ENCODE data around the gene MFAP4.
A peak's percentile ranks its signal among the peaks of the same experiment; 100 is the strongest.

The MFAP4 gene

DNA sequence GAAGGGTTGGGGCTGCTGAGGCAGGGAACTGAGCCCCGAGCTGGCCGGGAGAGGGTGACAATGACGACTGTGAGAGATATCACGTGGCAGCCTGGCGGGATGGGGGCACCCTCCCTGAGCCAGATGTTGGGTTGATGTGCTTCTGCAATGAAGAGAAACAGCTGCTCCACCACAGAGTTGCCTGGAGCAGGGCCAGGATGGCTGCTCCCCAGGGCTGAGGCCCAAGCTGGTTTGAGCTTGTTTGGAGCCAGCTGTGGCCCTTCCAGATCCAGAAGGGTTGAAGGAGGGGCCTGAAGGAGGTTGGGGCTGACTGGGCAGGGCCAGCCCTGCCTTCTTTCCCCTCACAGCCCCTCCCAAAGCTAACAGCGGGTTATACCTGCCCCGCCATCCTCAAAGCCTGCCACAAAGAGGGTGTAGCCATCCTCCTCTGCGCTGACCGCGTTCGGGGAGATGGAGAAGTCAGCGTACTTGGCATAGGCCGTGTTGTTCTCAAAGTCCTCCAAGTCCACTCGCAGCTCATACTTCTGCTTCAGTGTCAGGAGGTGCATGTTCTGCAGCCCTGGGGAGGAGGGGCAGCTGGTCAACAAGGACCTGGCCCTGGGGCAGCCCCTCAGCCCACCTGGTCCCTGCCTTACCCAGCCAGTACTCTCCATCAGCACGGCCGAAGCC is 2.1 kb downstream of the MFAP4 start:
- Mint-ChIP-seq H3K36me3 (peaks cover 26% of the 10 kb centered on the region), H3K27me3 (peaks cover 5% of the 10 kb centered on the region), H3K4me1 (no peaks in the 10 kb centered on the region), H3K9me3 (no peaks in the 10 kb centered on the region), H3K27ac (no peak overlapping the region), H3K4me3 (no peak overlapping the region)
- ATAC-seq (ENCODE audit: low read depth) = no peak
- DNase-seq (ENCODE audit: low spot score in 2 of 2) = no peak

DNA sequence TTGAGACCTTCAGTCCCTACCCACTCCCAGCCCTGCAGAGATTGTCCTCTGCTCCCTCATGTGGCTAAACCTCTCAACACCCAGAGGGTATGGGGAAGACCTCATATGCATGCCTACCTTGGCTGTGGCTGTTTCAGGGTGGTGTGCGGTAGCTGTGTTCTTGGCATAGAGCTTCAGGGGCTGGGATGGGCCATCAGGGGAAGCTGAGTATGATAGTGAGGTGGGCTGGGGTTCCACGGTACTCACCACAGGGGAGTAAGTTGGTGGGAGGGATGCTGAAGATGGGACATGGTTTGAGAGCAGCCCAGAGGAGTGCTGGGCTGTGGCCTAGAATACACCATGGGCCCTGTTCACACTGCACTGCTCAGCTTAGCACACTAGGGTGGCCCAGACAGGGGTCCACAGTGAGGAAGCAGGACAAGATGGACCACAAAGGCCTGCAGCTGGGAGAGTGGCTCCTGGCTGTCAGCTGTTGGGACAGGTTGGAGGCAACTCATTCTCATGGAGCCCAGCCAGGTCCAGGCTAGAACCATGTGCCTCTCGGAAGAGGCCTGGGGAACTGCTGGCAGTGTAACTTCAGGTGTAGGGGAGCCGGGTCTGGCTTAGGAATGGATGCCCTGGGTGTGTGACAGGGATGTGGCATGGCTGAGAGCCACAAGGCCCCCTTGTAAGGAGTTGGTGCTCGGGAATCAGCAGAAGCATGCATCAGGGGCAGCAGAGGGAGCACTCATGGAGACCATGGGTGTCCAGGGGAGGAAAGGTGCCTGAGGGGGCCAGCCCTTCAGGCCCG is 3.1 kb downstream of the MFAP4 start:
- H3K27ac Mint-ChIP-seq = no peak overlapping the region
- no peak overlapping the region for H3K4me3 Mint-ChIP-seq
- H3K27me3 Mint-ChIP-seq = peaks cover 3% of the 10 kb centered on the region
- peaks cover 26% of the 10 kb centered on the region for H3K36me3 Mint-ChIP-seq
- no peaks in the 10 kb centered on the region for H3K4me1 Mint-ChIP-seq
- no peaks in the 10 kb centered on the region for H3K9me3 Mint-ChIP-seq
- ATAC-seq (ENCODE audit: low read depth) (no peak), DNase-seq (ENCODE audit: low spot score in 2 of 2) (no peak)

DNA sequence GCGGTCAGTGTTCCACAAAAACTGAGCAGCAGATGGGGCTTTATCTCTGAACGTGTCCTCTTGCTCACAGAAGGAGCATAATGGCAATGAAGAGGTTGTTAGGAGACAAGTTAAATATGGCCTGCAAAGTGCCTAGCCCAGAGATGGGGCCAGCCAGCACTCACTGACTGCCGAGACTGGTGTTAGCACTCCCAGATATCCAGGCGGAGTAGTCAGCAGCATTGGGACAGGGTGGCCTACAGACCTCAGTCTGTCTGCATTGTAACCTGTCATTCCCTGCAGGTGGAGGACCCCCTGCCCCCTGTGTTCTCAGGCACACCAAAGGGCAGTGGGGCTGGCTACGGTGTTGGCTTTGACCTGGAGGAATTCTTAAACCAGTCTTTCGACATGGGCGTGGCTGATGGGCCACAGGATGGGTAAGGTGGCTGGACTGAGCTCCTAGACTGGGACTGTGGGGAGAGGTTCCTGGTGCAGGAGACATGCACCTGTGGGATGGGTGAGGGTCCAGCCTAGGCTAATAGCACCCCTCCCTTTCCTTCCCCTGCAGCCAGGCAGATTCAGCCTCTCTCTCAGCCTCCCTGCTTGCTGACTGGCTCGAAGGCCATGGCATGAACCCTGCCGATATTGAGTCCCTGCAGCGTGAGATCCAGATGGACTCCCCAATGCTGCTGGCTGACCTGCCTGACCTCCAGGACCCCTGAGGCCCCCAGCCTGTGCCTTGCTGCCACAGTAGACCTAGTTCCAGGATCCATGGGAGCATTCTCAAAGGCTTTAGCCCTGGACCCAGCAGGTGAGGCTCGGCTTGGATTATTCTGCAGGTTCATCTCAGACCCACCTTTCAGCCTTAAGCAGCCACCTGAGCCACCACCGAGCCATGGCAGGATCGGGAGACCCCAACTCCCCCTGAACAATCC is 4.2 kb downstream of the MFAP4 start:
- peaks cover under 1% of the 10 kb centered on the region for H3K27me3 Mint-ChIP-seq
- H3K36me3 Mint-ChIP-seq = peaks cover 26% of the 10 kb centered on the region
- ATAC-seq (ENCODE audit: low read depth) (no peak), DNase-seq (ENCODE audit: low spot score in 2 of 2) (no peak)
- H3K9me3 Mint-ChIP-seq = no peaks in the 10 kb centered on the region
- H3K4me1 Mint-ChIP-seq = no peaks in the 10 kb centered on the region
- no peak overlapping the region for H3K27ac Mint-ChIP-seq
- no peak overlapping the region for H3K4me3 Mint-ChIP-seq

DNA sequence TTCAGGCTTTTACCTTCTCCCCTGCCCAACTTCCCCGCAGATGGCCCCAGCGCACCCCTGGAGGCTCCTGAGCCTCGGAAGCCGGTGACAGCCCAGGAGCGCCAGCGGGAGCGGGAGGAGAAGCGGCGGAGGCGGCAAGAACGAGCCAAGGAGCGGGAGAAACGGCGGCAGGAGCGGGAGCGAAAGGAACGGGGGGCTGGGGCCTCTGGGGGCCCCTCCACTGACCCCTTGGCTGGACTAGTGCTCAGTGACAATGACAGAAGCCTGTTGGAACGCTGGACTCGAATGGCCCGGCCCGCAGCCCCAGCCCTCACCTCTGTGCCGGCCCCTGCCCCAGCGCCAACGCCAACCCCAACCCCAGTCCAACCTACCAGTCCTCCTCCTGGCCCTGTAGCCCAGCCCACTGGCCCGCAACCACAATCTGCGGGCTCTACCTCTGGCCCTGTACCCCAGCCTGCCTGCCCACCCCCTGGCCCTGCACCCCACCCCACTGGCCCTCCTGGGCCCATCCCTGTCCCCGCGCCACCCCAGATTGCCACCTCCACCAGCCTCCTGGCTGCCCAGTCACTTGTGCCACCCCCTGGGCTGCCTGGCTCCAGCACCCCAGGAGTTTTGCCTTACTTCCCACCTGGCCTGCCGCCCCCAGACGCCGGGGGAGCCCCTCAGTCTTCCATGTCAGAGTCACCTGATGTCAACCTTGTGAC is 5.1 kb downstream of the MFAP4 start:
- no peak overlapping the region for H3K27ac Mint-ChIP-seq
- H3K36me3 Mint-ChIP-seq = peaks cover 26% of the 10 kb centered on the region

DNA sequence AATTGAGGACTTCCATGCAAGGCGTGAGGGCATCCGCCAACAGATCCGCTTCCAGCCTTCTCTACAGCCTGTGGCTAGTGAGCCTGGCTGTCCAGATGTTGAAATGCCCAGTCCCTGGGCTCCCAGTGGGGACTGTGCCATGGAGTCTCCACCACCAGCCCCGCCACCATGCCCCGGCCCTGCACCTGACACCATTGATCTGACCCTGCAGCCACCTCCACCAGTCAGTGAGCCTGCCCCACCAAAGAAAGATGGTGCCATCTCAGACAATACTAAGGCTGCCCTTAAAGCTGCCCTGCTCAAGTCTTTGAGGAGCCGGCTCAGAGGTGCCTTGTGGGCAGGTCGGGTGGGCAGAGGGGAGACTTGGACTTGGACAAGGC is 5.6 kb downstream of the MFAP4 start:
- peaks cover 6% of the 10 kb centered on the region for H3K4me1 Mint-ChIP-seq
- no peak overlapping the region for H3K27ac Mint-ChIP-seq
- DNase-seq (ENCODE audit: low spot score in 2 of 2) (no peak), ATAC-seq (ENCODE audit: low read depth) (no peak)
- no peak overlapping the region for H3K4me3 Mint-ChIP-seq
- peaks cover 26% of the 10 kb centered on the region for H3K36me3 Mint-ChIP-seq
- H3K27me3 Mint-ChIP-seq = no peaks in the 10 kb centered on the region
- no peaks in the 10 kb centered on the region for H3K9me3 Mint-ChIP-seq

More for the DNA sequence above, 5.1 kb downstream of the MFAP4 start:
- Mint-ChIP-seq H3K9me3 (no peaks in the 10 kb centered on the region), H3K27me3 (no peaks in the 10 kb centered on the region), H3K4me1 (peaks cover 4% of the 10 kb centered on the region), H3K4me3 (no peak overlapping the region)
- DNase-seq (ENCODE audit: low spot score in 2 of 2) (no peak), ATAC-seq (ENCODE audit: low read depth) (no peak)

DNA sequence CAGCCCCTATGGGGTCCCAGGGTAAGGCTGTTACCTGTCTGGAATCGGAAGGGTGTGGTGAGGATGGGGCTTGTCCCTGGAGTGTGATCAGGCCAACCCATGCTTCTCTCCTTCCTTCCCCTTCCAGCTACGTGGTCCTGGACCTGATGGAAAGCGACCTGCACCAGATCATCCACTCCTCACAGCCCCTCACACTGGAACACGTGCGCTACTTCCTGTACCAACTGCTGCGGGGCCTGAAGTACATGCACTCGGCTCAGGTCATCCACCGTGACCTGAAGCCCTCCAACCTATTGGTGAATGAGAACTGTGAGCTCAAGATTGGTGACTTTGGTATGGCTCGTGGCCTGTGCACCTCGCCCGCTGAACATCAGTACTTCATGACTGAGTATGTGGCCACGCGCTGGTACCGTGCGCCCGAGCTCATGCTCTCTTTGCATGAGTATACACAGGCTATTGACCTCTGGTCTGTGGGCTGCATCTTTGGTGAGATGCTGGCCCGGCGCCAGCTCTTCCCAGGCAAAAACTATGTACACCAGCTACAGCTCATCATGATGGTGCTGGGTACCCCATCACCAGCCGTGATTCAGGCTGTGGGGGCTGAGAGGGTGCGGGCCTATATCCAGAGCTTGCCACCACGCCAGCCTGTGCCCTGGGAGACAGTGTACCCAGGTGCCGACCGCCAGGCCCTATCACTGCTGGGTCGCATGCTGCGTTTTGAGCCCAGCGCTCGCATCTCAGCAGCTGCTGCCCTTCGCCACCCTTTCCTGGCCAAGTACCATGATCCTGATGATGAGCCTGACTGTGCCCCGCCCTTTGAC is 6.3 kb downstream of the MFAP4 start:
- Mint-ChIP-seq H3K27ac (no peak overlapping the region), H3K9me3 (no peaks in the 10 kb centered on the region), H3K4me1 (peaks cover 8% of the 10 kb centered on the region), H3K4me3 (no peak overlapping the region), H3K27me3 (no peaks in the 10 kb centered on the region), H3K36me3 (peaks cover 26% of the 10 kb centered on the region)
- no peak for ATAC-seq (ENCODE audit: low read depth)
- DNase-seq (ENCODE audit: low spot score in 2 of 2) = no peak

DNA sequence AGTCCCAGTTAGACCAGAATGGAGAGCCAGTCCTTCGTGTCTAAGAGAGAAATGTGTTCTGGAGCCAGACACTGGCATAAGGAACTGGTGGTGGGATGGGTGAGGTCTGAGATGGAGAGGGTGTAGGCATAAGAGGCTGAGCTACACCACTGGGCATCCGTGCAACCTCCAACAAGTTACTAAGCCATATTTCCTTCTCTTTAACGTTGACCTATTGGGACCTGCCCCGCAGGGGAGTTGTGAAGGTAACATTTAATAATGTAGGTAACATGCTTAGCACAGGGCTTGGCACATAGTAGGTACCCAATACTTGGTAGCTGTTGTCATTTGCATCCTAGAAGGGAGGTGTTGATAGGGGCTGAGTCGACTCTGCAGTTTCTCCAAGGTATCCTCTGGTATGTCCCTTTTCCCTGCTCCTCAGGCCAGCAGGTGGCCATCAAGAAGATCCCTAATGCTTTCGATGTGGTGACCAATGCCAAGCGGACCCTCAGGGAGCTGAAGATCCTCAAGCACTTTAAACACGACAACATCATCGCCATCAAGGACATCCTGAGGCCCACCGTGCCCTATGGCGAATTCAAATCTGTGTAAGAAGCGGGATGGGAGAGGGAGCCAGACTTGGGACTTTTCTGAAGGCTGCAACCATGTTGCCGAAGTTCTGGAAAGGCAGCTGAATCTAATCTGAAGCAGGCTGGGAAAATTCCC is 7.5 kb downstream of the MFAP4 start:
- Mint-ChIP-seq H3K9me3 (no peaks in the 10 kb centered on the region), H3K4me1 (peaks cover 8% of the 10 kb centered on the region), H3K27me3 (no peaks in the 10 kb centered on the region), H3K27ac (no peak overlapping the region), H3K36me3 (peaks cover 22% of the 10 kb centered on the region), H3K4me3 (peak overlapping the region; percentile 98)
- DNase-seq (ENCODE audit: low spot score in 2 of 2) (no peak), ATAC-seq (ENCODE audit: low read depth) (no peak)

DNA sequence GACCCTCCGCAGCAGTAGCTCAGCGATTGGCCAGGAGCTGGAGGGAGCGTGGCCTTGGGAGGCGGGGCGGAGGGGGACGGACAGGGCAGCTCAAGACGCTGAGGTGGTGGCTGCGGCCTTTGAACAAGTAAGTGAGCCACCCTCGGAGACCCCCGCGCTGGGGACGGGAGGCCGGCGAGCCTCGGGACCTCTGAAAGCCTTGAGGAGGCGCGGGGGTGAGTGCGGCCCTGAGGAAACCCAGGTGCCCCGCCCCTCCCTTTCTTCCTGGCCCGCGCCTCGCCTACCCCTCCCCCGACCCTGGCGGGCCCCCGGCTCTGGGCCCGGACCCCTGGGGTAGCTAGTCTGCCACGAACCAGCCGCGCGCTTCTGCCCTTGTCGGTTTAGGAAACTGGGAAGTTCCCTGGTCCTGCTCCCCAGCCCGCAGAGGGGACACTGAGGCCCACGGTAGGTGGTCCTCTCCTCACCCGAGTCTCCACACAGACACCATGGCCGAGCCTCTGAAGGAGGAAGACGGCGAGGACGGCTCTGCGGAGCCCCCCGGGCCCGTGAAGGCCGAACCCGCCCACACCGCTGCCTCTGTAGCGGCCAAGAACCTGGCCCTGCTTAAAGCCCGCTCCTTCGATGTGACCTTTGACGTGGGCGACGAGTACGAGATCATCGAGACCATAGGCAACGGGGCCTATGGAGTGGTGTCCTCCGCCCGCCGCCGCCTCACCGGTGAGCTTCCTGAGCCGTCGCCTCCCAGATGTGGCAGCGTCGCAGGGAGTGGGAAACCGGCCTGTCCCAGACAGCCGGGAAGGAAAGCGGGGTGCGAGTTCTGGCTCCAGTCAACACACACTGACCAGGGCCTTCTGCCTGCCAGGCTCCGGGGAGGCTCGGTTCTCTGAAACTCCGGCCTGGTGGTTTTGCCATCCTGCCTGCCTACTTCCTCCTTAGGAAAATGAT is 8.3 kb downstream of the MFAP4 start, which contains the start of gene MAPK7:
MAPK7 (plus strand) TSS at position 83 of the 945 bp plus-strand sequence; CDS start at position 486, 403 bp downstream.
- peak within 1 kb of the TSS; percentile 98 for H3K4me3 Mint-ChIP-seq
- peak; percentile 3 for ATAC-seq (ENCODE audit: low read depth)

DNA sequence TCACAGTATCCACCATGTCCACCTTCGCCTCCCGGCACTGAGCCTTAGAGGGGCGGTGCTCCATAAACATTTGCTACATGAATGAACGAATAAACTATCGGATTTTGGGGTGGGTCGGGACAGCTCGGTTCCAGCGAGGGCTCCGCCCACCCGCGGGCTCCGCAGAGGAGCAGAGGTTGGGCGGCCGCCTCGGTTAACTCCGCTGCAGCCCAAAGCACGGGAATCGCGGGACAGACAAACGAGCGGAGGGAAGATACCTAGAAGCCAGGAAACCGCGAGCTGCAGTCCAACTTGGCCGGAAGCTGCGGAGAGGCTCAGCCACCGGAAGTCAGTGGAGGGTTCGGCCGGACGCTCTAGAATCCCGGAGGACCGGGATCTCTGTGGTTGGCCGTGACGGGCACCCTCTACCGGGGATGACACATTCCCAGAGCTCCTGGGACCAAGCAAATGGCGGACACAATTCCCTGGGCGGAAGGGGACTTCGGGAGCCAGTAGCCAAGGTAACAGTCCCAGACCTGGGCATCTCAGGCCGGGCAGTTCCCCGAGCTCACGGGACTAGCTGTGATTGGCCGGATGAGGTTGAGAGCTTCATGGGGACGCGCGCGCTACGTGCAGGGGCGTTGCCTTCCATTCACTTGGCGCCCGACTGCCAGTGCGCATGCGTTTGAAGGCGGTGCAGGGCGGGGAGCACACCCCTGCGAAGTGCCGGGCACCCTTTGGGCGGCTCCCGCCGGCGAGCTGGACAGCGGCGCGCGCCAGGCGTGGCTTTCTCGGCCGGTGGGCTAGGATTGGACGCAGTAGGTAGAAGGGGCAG is 9.2 kb downstream of the MFAP4 start:
- Mint-ChIP-seq H3K4me1 (peaks cover 8% of the 10 kb centered on the region), H3K9me3 (no peaks in the 10 kb centered on the region), H3K27ac (peak overlapping the region; percentile 96), H3K36me3 (peaks cover 12% of the 10 kb centered on the region), H3K27me3 (no peaks in the 10 kb centered on the region), H3K4me3 (peak overlapping the region; percentile 98)
- ATAC-seq (ENCODE audit: low read depth) (peak; percentile 85), DNase-seq (ENCODE audit: low spot score in 2 of 2) (peak; percentile 90 to 94)

More for the DNA sequence above, 8.3 kb downstream of the MFAP4 start, which contains the start of gene MAPK7:
- H3K9me3 Mint-ChIP-seq = no peaks in the 10 kb centered on the region
- H3K27ac Mint-ChIP-seq = peak within 1 kb of the TSS; percentile 96
- H3K36me3 Mint-ChIP-seq = peaks cover 16% of the 10 kb centered on the region
- DNase-seq (ENCODE audit: low spot score in 2 of 2) = no peak
- H3K27me3 Mint-ChIP-seq = no peaks in the 10 kb centered on the region
- H3K4me1 Mint-ChIP-seq = peaks cover 8% of the 10 kb centered on the region

DNA sequence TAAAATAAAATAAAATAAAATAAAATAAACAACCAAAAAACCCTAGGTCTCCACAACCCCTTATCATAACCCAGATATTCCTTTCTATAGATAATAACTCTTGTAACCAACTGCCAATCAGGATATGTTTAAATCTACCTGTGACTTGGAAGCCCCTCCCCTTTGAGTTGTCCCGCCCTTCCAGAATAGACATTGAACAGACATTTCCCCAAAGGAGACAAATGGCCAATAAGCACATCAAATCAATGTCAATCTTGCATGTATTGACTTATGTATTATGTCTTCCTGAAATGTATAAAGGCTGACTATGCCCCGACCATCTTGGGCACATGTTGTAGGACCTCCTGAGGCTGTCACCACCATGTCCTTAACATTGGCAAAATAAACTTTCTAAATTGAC is 10.2 kb downstream of the MFAP4 start:
- peak overlapping the region; percentile 98 for H3K4me3 Mint-ChIP-seq
- DNase-seq (ENCODE audit: low spot score in 2 of 2) (no peak), ATAC-seq (ENCODE audit: low read depth) (no peak)
- peaks cover 15% of the 10 kb centered on the region for H3K4me1 Mint-ChIP-seq
- H3K27ac Mint-ChIP-seq = peak overlapping the region; percentile 96
- no peaks in the 10 kb centered on the region for H3K9me3 Mint-ChIP-seq
- no peaks in the 10 kb centered on the region for H3K27me3 Mint-ChIP-seq
- H3K36me3 Mint-ChIP-seq = peaks cover 12% of the 10 kb centered on the region

DNA sequence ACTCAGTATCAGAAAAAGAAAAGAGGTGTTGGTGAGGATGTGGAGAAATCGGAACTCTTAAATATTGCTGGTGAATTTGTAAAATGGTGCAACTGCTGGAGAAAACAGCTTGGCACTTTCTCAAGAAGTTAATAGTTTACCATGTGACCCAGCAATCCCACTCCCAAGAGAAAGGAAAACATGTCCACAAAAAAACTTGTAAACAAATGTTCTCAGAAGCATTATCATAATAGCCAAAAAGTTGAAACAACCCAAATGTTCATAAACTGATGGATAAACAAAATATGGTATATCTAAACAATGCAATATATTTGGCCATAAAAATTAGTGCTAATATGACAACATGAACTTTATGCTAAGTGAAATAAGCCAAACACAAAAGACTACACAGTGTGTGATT is 11.3 kb downstream of the MFAP4 start:
- peaks cover 5% of the 10 kb centered on the region for H3K36me3 Mint-ChIP-seq
- peak overlapping the region; percentile 61 for H3K4me3 Mint-ChIP-seq
- H3K4me1 Mint-ChIP-seq = peaks cover 26% of the 10 kb centered on the region
- DNase-seq (ENCODE audit: low spot score in 2 of 2) (no peak), ATAC-seq (ENCODE audit: low read depth) (no peak)
- H3K27me3 Mint-ChIP-seq = no peaks in the 10 kb centered on the region
- H3K9me3 Mint-ChIP-seq = no peaks in the 10 kb centered on the region
- H3K27ac Mint-ChIP-seq = no peak overlapping the region
